ENCODE measurements around the gene AKT3.
"Not testable (repeated sequence)": the region's sequence is repeated elsewhere in the genome, so short reads cannot be mapped to it uniquely, and the experiment has no call there.

The AKT3 gene

GRCh38 chr1:243850202-243850451, at the start of gene AKT3:
AKT3 (minus strand) TSS chr1:243850243; CDS start chr1:243843170, 7,073 bp downstream.
- peak; percentile 62 for DNase-seq

GRCh38 chr1:243898278-243898677, 48.2 kb upstream of the AKT3 start:
- DNase-seq = no peak

DNA sequence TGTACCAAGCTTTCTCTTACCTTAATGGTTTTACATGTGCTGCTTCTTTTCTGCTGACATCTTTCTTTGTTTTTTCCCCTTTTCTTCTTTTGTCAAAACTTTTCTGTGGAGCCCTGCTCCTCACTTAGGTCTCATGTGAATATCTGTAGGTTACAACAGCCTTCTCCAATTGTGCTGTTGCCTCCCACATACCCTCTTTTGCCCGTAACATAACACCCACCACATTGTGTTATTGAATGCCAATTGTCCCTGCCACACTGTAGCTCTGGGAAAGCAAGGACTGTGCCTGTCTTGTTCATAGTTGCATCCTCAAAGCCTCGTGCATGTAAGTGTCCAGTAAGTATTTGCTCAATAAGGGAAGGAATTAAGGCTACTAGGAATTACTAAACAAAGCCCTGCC, 46.3 kb upstream of the AKT3 start:
- no peak for DNase-seq

DNA sequence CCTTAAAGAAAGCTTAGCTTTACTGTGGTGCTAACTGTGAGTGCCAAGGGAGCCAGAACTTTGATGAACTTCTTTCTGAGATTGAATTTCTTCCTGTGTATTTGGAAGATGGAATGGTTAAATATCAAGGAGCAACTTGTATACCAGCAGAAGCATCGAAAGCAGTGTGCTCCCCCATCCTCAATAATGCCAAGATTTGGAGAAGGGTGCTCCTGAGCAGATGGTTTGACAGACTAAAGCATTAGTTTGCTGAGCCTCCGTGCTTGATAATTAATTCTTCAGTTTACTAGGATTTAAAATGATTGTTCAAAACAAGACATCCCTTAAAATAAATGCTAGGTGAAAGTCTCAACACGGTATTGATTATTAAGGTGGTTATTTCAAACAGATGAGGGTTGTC, 42.4 kb upstream of the AKT3 start:
- DNase-seq = no peak

DNA sequence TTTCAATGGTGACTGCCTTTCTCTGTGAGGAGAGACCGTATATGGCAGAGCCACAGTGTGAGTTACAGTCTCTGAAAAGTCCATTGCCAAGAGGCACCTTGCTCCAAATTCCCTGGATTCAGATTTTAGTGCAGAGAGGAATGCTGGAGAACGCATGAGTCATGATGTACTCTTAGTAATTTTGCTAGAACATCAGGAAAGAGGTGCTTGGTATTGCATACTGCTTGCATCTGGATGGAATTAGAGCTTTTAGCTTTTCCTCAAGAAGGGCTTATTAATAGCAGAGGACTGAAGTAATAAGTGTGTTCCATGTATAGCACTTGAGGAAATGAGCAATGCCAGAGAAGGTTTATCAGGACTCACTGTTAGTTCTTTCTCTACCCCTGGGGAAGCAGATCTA, 40.5 kb upstream of the AKT3 start:
- DNase-seq = no peak

- DNase-seq = no peak
These were observed 35.8 kb upstream of the AKT3 start for GRCh38 chr1:243885806-243886205.

GRCh38 chr1:243884603-243885002, 34.6 kb upstream of the AKT3 start:
- DNase-seq = no peak

- no peak for DNase-seq
These were observed 33.5 kb upstream of the AKT3 start for GRCh38 chr1:243883551-243883950.

DNA sequence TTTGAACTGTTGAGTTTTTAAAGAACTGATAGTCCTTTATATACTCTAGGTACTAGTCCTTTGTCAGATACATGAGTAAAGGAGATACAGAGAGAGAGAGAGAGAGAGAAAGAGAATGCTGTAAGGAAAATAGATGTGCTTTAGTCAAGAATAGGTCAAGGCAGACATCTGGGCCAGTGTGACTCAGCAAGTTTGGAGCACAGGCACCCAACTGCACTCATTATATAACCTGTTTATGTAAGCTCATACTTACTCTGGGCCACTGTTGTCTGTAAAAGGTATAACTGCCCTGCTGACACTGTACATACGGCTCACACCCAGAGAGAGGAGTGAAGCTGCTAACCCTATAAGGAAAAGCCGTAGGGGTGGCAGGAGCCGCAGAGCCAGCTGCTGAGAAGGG, 32.2 kb upstream of the AKT3 start:
- no peak for DNase-seq

DNA sequence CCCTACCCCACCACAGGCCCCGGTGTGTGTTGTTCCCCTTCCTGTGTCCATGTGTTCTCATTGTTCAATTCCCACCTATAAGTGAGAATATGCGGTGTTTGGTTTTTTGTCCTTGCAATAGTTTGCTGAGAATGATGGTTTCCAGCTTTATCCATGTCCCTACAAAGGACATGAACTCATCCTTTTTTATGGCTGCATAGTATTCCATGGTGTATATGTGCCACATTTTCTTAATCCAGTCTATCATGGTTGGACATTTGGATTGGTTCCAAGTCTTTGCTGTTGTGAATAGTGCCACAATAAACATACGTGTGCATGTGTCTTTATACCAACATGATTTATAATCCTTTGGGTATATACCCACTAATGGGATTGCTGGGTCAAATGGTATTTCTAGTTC, 27.0 kb upstream of the AKT3 start:
- not testable (repeated sequence) for DNase-seq

- DNase-seq = no peak
These were observed 5.7 kb upstream of the AKT3 start for GRCh38 chr1:243855616-243856318.

DNA sequence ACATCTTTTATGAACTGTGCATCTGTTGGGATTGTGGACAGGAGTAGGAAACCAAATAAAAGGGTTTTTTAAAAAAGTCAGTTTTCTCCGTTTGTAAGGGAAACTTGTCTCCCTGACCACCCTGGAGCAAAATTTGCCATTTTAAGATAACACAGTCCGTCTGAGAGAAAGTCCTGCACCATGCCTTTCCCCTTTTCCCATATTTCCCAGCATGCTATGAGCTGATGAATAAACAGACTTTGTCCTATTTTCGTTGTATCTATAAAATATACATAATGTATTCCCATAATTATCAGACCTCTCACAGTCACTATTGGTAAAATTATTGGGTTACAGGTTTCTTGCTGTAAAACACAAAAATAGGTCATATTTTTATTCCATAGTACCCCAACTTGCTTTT, 1.7 kb upstream of the AKT3 start:
- DNase-seq = no peak

DNA sequence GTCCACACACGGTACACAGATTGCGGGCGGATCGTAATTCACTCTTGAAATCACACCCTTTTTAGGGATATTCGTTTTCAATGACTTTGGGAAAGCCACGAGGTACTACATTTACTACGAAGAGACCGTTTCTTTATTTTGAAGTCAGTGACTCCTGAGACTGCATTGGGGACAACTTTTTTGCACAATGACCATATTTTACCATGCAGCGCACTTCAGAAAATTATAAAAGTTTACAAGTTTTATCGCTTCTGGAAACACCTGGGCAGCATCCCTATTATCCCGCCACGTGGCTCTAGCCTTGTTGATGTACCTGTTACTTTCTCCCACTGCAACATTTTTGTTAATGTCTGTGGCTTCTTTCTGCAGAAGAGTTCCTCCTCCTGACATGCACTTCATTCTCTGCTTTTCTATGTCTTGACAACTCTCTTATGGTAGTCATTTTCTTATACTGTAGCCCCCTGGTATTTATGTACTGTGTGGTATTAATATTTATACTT, 1.3 kb upstream of the AKT3 start:
- DNase-seq = no peak

DNA sequence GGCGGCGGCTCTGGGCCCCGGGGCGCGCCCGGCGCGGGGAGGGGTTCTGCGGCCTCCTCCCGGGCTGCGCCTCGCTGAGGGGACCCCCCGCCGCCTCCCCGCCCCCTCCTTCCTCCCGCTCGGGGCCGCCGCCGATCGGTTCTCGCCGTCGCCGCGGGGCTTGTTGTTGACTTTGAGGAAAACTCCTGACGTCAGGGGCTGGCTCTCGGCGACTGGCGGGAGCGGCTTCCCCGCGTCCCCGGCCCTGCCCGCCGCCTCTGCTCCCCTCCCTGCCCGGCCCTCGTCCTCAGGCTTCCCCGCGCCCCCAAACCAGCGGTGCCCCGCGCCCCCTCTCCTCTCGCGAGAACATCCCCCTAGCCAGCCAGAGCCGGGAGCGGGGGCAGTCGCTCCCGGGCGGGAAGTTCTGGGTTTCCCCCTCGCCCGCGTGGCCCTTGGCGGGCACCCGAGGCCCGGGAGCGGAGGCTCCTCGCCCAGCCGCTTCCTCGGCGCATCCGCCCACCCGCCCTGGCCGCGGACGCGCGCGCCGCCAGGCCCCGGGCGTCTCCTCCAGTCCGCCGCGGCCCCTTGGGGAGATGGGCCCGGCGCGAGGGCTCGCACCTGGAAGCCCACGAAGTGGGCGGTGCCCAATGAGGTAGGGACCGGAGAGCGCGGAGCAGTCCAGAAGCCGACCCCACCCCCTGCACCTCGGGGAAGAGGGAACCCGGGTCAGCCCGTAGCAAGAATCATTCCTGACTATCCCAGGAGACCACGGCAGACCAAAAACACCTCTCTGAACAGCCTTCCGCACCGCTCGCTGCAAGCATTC, 611 bp upstream of the AKT3 start:
- DNase-seq = peak; percentile 62

DNA sequence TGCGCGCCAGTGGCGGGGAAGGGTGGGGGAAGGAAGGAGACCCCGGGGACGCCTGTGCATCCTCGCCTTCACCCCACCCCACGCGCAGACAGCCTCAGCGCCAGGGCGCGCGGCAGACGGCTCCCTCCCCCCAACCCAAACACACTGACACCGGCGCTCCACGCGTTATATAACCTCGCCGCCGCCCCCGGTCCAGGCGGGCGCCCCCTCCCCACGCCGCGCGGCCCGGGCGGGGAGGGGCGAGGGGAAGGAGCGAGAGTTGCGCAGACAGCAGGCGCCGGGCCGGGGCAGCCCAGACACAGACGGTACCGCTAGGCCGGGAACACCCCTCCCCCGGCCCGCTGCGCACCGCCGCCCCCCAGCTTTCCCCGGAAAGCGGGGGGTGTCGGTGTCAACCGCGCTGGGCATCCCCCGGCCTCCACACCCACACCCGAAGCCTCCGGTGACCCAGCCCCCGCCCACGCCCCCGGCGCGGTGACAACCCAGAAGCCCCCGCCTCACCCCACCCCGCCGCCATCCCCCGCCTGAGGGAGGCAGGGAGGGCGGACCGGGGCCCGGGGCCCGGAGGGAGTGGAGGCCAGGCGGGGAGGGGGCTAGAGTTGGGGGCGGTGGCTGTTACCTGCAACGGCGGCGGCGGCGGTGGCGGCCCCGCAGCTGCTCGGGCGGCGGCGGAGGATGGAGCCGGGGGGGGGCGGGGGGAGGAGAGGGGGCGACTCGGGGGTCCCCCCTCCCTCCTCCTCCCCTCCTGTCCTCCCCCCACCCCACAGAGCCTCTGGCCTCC, 432 bp downstream of the AKT3 start:
- DNase-seq = no peak

DNA sequence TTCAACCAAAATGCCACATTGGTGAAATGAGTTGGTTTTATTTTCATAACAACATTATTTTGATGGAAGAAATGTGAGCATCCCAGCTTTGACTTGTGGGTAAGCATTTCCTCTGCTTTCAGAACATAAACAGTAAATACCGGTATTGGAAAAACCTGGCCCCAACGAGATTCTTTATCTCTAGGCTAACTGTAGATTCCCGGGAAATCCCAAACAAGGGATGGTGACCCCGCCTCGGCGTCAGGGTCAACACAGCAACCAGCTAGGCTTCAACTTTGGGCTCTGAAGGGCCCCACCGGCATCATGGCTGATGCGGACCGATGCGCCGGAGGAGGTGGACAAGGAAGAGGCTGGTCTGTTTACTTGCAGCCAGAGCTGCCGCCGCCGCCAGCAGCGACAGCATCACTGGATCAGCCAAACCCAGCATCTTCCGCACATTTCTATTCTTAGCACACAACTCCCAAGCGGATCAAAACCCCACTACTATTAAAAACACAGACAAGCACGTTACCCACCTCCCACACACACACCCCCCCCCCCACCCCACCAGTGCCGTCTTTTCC, 1.1 kb downstream of the AKT3 start:
- DNase-seq = no peak

DNA sequence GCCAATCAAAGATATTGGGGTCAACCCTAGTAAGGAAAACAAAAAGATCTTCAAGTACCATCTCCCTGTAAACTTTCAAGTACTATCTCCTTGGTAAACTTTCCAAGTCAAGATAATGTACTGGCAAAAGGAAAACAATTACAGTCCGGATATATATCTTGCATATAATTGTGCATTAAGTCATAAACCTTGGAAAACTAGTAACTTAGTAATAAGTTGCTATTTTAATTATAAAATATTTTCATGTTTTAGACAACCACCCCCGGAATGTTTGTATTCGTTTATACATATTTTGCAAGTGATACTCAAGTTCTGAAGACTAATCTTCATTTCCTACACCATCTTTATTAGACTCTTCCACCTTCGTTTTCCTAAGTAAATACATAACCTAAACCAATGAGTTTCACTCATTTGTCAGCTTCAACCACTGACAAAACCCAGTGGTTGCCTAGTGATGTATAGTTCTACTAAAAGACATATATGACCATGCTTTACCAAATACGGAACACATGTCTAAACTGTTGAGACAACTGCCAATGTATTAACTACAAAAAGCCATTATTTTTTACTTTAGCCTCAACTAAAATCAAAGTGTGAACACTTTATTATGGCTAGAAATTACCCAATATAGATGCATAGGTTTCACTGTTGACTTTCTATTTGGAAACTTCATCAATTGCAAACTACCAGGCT, 1.7 kb downstream of the AKT3 start:
- no peak for DNase-seq

GRCh38 chr1:243846761-243847160, 3.3 kb downstream of the AKT3 start:
- DNase-seq = no peak

GRCh38 chr1:243845888-243846287, 4.2 kb downstream of the AKT3 start:
- DNase-seq = no peak

DNA sequence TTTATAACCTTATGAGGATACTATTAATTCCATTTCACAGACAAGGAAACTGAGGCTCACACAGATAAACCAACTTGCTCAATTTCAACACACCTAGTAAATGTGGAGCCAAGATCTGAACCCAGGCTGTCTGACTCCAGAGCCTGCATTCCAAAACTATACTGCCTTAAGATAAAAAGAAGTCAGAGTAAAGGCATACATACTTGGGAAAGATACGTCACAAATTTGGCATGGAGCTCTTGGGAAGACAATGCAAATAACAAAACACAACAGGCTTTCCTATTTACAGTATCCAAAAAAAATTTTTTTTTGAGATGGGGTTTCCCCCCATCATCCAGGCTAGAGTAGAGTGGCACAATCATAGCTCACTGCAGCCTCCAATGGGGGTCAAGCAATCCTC, 5.9 kb downstream of the AKT3 start:
- no peak for DNase-seq

DNA sequence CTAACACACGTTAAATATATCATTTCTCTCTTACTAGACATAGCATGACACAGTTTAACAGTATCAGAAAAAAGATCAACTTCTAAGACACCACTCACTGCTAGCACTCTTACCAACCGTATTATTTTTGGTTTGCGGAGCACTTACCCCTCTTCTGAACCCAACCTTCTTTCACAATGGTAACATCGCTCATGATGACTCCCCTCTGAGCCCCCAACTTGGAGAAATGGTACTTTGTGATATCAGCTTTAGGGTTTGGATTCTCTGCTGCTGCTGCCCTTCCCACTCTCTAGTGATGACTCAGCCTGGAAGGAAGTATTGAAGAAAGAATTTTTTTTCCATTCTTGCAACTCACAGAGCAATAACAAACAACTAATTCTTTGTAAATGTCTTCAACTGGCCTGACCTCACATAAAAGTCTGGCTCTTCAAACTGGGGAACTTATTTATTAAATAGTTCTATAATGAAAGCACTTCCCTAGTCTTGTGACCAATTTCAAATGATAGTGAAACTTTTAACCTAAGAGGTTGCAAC, 7.0 kb downstream of the AKT3 start:
- no peak for DNase-seq

GRCh38 chr1:243842161-243842560, 7.9 kb downstream of the AKT3 start:
- DNase-seq = no peak

GRCh38 chr1:243841507-243841906, 8.5 kb downstream of the AKT3 start:
- no peak for DNase-seq
